Cerebellar nuclear complex (tissue), 1 donor: ENCODE measurements around the gene PIGZ.

Experiments
- DNase-seq, 2 experiments: peaks; one replicate each; lab custom pipeline; 2025; lab: John Stamatoyannopoulos, UW

Gene PIGZ

GRCh38 chr3:196968233-196969133, at the start of gene PIGZ:
TSS of gene PIGZ (minus strand) at chr3:196968833. CDS start at chr3:196952031, 16,802 bp downstream.
- DNase-seq = no peak

GRCh38 chr3:197017003-197017402, 48.4 kb upstream of the PIGZ start:
- DNase-seq = no peak

- DNase-seq = no peak
Measured at GRCh38 chr3:197015790-197016736, 47.4 kb upstream of the PIGZ start.

- no peak for DNase-seq
Measured at GRCh38 chr3:197014942-197015575, 46.4 kb upstream of the PIGZ start.

GRCh38 chr3:197014024-197014423, 45.4 kb upstream of the PIGZ start:
- no peak for DNase-seq

GRCh38 chr3:197012540-197012883, 43.9 kb upstream of the PIGZ start:
- no peak for DNase-seq

GRCh38 chr3:197011780-197012539, 43.3 kb upstream of the PIGZ start:
- DNase-seq = no peak

- peak in 1 of 2 experiments; percentile 4 for DNase-seq
Measured at GRCh38 chr3:197010556-197011351, 42.1 kb upstream of the PIGZ start.

- no peak for DNase-seq
Measured at GRCh38 chr3:197009532-197010019, 40.9 kb upstream of the PIGZ start.

- DNase-seq = no peak
Measured at GRCh38 chr3:197008436-197009209, 40.0 kb upstream of the PIGZ start.

GRCh38 chr3:197007953-197008352, 39.3 kb upstream of the PIGZ start:
- DNase-seq = no peak

GRCh38 chr3:197007296-197007940, 38.8 kb upstream of the PIGZ start:
- no peak for DNase-seq

GRCh38 chr3:197006860-197007259, 38.2 kb upstream of the PIGZ start:
- no peak for DNase-seq

GRCh38 chr3:197006446-197006845, 37.8 kb upstream of the PIGZ start:
- DNase-seq = no peak

- peak in 1 of 2 experiments; percentile 13 for DNase-seq
Measured at GRCh38 chr3:197003461-197004385, 35.1 kb upstream of the PIGZ start.

GRCh38 chr3:197002701-197003454, 34.2 kb upstream of the PIGZ start:
- DNase-seq = no peak
